Trophoblast cell (in vitro differentiated cells and primary cell): ENCODE data around the gene SIRPA.

Experiments used
- DNase-seq, 2 donors: peaks; one replicate each; pipeline ENCODE4 v3.0.0-alpha.2; 2016
- H2AFZ ChIP-seq: 2 replicates; pipeline ENCODE4 v1.6.1; 2013; ENCODE audit warnings: low read length, moderate library complexity, mild to moderate bottlenecking; ENCODE audit not compliant: insufficient read depth, poor library complexity
- H2AK5ac ChIP-seq: 2 replicates; pipeline ENCODE4 v1.6.1; 2013; ENCODE audit warnings: mild to moderate bottlenecking, low read length
- H2BK120ac ChIP-seq: 2 replicates; pipeline ENCODE4 v1.6.1; 2013; ENCODE audit warnings: low read length, mild to moderate bottlenecking, moderate library complexity; ENCODE audit not compliant: insufficient read depth, poor library complexity
- H2BK12ac ChIP-seq: 2 replicates; pipeline ENCODE4 v1.6.1; 2013; ENCODE audit warnings: mild to moderate bottlenecking, low read length, moderate library complexity
- H2BK5ac ChIP-seq: 2 replicates; pipeline ENCODE4 v1.6.1; 2013; ENCODE audit warnings: low read length, low read depth, moderate library complexity, mild to moderate bottlenecking; ENCODE audit not compliant: poor library complexity
- H3K14ac ChIP-seq: 2 replicates; pipeline ENCODE4 v1.6.1; 2013; ENCODE audit warnings: mild to moderate bottlenecking, low read length
- H3K18ac ChIP-seq: 2 replicates; pipeline ENCODE4 v1.6.1; 2013; ENCODE audit warnings: mild to moderate bottlenecking, low read length
- H3K23ac ChIP-seq: 2 replicates; pipeline ENCODE4 v1.6.1; 2013; ENCODE audit warnings: low read length
- H3K27ac ChIP-seq: 2 replicates; pipeline ENCODE4 v1.5.1; 2013; ENCODE audit warnings: low read depth, mild to moderate bottlenecking, inconsistent platforms, low read length, moderate library complexity
- H3K27me3 ChIP-seq: 2 replicates; pipeline ENCODE4 v1.6.1; 2013; ENCODE audit warnings: inconsistent platforms, mild to moderate bottlenecking, low read length, moderate library complexity; ENCODE audit not compliant: insufficient read depth
- H3K36me3 ChIP-seq, 2 experiments: 1 replicate in 1 of 2; 2 replicates in 1 of 2; pipeline ENCODE4 v1.6.1; 2013; ENCODE audit warnings: low read length in 2 of 2, mild to moderate bottlenecking in 2 of 2, moderate library complexity in 1 of 2; ENCODE audit not compliant: insufficient read depth in 2 of 2, control insufficient read depth in 1 of 2
- H3K4ac ChIP-seq: 2 replicates; pipeline ENCODE4 v1.6.1; 2013; ENCODE audit warnings: low read depth, mild to moderate bottlenecking, low read length, moderate library complexity
- H3K4me1 ChIP-seq, 2 experiments: 1 replicate in 1 of 2; 2 replicates in 1 of 2; pipeline ENCODE4 v1.6.1; 2013; ENCODE audit warnings: low read length in 2 of 2, mild to moderate bottlenecking in 2 of 2, moderate library complexity in 1 of 2; ENCODE audit not compliant: insufficient read depth in 2 of 2, control insufficient read depth in 1 of 2
- H3K4me2 ChIP-seq: 2 replicates; pipeline ENCODE4 v1.6.1; 2013; ENCODE audit warnings: inconsistent platforms, mild to moderate bottlenecking, low read length, moderate library complexity
- H3K4me3 ChIP-seq: 2 replicates; pipeline ENCODE4 v1.5.1; 2013; ENCODE audit warnings: mild to moderate bottlenecking, low read depth, low read length, inconsistent platforms
- H3K79me1 ChIP-seq: one replicate; pipeline ENCODE4 v1.6.1; 2013; ENCODE audit warnings: low read length
- H3K79me2 ChIP-seq: 2 replicates; pipeline ENCODE4 v1.6.1; 2013; ENCODE audit warnings: low read length, mild to moderate bottlenecking; ENCODE audit not compliant: control insufficient read depth, insufficient read depth, poor library complexity
- H3K9ac ChIP-seq: 2 replicates; pipeline ENCODE4 v1.6.1; 2013; ENCODE audit warnings: mild to moderate bottlenecking, low read length
- H3K9me3 ChIP-seq: 2 replicates; pipeline ENCODE4 v1.6.1; 2013; ENCODE audit warnings: low read depth, mild to moderate bottlenecking, control low read depth, inconsistent platforms, low read length; ENCODE audit not compliant: insufficient read depth
- H4K12ac ChIP-seq: 2 replicates; pipeline ENCODE4 v1.6.1; 2013; ENCODE audit warnings: low read depth, mild to moderate bottlenecking, low read length, moderate library complexity
- H4K8ac ChIP-seq: 2 replicates; pipeline ENCODE4 v1.6.1; 2013; ENCODE audit warnings: low read depth, mild to moderate bottlenecking, low read length, moderate library complexity
- H4K91ac ChIP-seq: one replicate; pipeline ENCODE4 v1.6.1; 2013; ENCODE audit warnings: low read depth, mild to moderate bottlenecking, low read length, moderate library complexity
- WGBS: extraction: QIAGEN DNeasy Blood & Tissue Kit; methylation state at CpG from one replicate; pipeline ENCODE4 v1.1.7; 2013; ENCODE audit warnings: missing lambda C conversion rate; ENCODE audit not compliant: insufficient read length, insufficient coverage; ENCODE audit errors: extremely low coverage; 5-methylcytosine and 5-hydroxymethylcytosine counted together

SIRPA gene

DNA sequence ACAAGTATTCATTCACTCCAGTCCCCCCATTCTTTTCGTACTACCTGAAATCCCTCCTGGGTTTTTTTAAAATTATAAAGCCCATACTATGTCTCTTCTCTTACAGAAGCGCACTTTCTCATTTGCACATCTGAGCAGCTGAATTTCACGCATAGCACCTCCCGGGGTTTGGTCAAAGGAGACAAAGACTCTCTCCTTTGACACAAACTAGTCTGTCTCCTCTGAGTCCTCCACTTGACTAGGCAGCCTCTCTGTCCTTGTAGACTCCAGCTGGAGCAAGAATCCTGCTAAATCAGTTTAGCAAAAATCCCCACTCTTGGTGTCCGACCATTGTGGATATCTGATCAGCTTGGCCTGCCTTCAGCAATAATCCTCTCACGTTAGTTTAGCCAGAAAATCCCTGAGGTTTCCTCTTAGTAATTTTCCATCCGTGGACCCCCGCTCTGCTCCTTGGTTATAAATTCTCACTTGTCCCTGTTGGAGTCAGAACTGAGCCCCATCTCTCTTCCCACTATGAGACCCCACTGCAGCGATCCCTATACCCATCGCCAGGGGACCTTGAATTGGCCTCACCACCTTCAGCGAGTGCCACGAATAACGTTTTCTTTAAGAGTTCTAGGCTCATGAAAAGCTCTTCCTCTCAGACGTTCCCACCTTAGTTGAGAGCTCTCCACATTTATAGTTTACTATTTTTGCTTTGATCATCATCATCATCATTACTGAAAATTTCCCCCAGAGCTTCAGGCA is 69.6 kb downstream of the SIRPA start:
- no peaks in the 10 kb centered on the region for H3K27me3 ChIP-seq
- no peak overlapping the region for H3K23ac ChIP-seq
- no peaks in the 10 kb centered on the region for H3K79me1 ChIP-seq
- no peak overlapping the region for H3K4me2 ChIP-seq
- no peak overlapping the region for H4K8ac ChIP-seq
- H4K91ac ChIP-seq = no peak overlapping the region
- no peak overlapping the region for H3K4ac ChIP-seq
- no peaks in the 10 kb centered on the region for H3K36me3 ChIP-seq
- H2AFZ ChIP-seq = no peak overlapping the region
- no peaks in the 10 kb centered on the region for H3K79me2 ChIP-seq
- no peak overlapping the region for H3K18ac ChIP-seq
- WGBS = no CpG with 5 or more reads among the region's 14 CpGs
- H3K27ac ChIP-seq = no peak overlapping the region
- H3K4me3 ChIP-seq = no peak overlapping the region
- H3K9ac ChIP-seq = no peak overlapping the region
- H4K12ac ChIP-seq = no peak overlapping the region
- no peak overlapping the region for H2BK120ac ChIP-seq
- DNase-seq = no peak
- H2BK12ac ChIP-seq = no peak overlapping the region
- no peaks in the 10 kb centered on the region for H3K9me3 ChIP-seq
- no peak overlapping the region for H2BK5ac ChIP-seq
- no peaks in the 10 kb centered on the region for H3K4me1 ChIP-seq
- no peak overlapping the region for H3K14ac ChIP-seq
- H2AK5ac ChIP-seq = no peak overlapping the region

DNA sequence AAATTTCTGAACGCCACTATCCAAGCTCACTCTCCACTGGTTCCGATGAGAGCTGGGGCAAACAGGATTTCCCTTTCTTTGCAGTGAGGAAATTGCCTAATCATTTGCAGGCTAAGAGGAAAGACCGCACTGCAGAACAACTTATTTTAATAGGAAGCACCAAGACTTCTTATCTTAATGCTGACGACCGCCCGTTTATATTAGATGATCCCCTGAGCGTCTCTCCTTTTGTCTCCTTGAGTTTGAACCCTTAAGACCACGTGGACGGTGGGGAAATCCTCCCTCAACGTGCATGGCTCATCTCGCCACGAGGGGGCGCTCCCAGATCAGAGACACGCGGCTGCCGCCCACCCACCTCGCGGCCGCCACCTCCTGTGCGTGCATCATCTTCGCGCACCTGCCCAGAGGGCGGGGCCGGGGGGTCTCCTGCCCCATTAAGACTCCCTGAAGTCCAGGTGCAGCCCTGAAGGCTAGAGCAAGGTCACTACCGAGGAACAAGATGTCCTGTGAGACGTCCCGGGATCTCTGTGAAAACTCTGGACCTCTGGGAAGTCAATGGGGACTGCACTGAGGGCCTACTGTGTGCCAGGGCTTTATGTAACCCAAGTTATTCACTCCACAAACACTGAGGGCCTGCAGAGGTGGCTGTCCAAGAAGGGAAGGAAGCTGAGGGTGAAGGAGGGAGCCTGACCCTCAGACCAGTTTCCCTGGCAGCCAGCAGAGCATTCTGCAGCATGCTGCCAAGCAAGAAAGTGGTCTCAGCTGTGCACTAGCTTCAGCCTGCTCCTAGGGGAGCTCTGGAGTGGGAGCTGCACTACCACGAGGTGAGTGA is 70.5 kb downstream of the SIRPA start:
- H4K8ac ChIP-seq = no peak overlapping the region
- no peak overlapping the region for H3K14ac ChIP-seq
- H3K23ac ChIP-seq = no peak overlapping the region
- H3K79me2 ChIP-seq = no peaks in the 10 kb centered on the region
- H3K79me1 ChIP-seq = no peaks in the 10 kb centered on the region
- H2BK120ac ChIP-seq = no peak overlapping the region
- WGBS = no CpG with 5 or more reads among the region's 28 CpGs
- peak; percentile 60 to 73 for DNase-seq
- no peak overlapping the region for H2AFZ ChIP-seq
- H2AK5ac ChIP-seq = no peak overlapping the region
- no peaks in the 10 kb centered on the region for H3K36me3 ChIP-seq
- H3K27me3 ChIP-seq = no peaks in the 10 kb centered on the region
- no peak overlapping the region for H3K4me3 ChIP-seq
- no peaks in the 10 kb centered on the region for H3K9me3 ChIP-seq
- no peak overlapping the region for H3K4me2 ChIP-seq
- no peak overlapping the region for H3K27ac ChIP-seq
- no peak overlapping the region for H3K9ac ChIP-seq
- no peak overlapping the region for H4K12ac ChIP-seq
- no peaks in the 10 kb centered on the region for H3K4me1 ChIP-seq
- H4K91ac ChIP-seq = no peak overlapping the region
- no peak overlapping the region for H3K18ac ChIP-seq
- H3K4ac ChIP-seq = no peak overlapping the region
- no peak overlapping the region for H2BK5ac ChIP-seq
- H2BK12ac ChIP-seq = no peak overlapping the region

DNA sequence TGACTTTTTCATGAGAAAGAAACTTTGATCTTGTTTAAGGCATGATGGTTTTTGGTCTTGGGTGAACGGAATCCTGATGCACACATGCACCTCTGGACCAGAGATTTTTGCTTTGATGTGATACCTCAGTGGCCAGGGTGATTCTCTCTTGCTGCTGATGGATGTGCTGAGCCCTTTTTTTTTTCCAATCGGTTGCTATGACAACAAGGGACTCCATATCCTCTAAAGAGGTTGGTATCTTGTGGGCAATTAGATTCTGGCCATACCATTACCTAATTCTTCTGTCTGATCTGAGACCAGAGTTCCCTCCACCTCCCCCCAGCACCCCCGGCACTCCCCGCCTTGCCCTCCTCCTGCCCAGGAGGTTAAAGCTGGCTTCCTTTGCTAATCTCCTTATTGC is 73.8 kb downstream of the SIRPA start:
- Histone ChIP-seq H3K4me1 (no peaks in the 10 kb centered on the region), H4K91ac (no peak overlapping the region), H4K12ac (no peak overlapping the region), H3K4me3 (no peak overlapping the region), H3K9me3 (no peaks in the 10 kb centered on the region), H3K18ac (no peak overlapping the region), H4K8ac (no peak overlapping the region), H3K14ac (no peak overlapping the region), H2AK5ac (no peak overlapping the region), H2AFZ (no peak overlapping the region), H3K79me2 (no peaks in the 10 kb centered on the region), H3K4me2 (no peak overlapping the region), H2BK12ac (no peak overlapping the region), H3K9ac (no peak overlapping the region), H3K27ac (no peak overlapping the region), H2BK5ac (no peak overlapping the region), H3K4ac (no peak overlapping the region), H3K23ac (no peak overlapping the region), H3K79me1 (no peaks in the 10 kb centered on the region), H3K36me3 (no peaks in the 10 kb centered on the region), H3K27me3 (no peaks in the 10 kb centered on the region), H2BK120ac (no peak overlapping the region)
- no peak for DNase-seq
- no CpG with 5 or more reads among the region's 4 CpGs for WGBS

DNA sequence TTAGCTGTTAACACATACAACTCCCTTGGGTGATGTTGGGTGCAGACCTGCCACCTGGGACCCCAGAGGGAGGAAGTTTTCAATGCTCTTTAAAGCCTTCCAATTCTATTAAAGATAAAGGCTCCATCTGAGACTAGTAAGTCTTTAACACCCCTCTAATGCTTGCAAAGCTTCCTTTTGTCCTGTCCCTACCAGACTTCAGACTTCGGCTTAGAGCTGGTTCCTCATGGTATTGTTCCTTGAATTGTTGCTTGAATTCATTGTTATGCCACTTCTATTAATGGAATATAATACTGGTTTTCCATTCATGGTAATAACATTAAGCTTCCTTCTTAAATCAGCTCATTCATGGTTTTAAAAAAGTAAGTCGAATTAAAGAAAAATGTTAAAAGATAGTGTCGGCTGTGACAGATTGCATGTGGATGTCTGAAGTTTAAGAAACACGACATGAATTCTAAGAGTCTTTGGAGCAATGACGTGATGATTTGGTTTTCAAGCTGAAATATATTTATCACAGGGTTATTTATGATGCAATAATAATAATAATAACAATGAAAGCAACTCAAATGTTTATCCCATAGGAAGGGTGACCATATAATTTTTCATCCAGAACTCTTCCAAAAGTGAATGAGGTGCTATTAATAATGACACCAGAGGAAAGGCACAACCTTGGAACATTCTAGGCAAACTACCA is 76.8 kb downstream of the SIRPA start:
- DNase-seq = no peak
- Histone ChIP-seq H4K91ac (no peak overlapping the region), H2BK120ac (no peak overlapping the region), H3K27me3 (no peaks in the 10 kb centered on the region), H3K79me1 (no peaks in the 10 kb centered on the region), H2AFZ (no peak overlapping the region), H3K4me1 (no peaks in the 10 kb centered on the region), H3K23ac (no peak overlapping the region), H3K18ac (no peak overlapping the region), H3K4me2 (no peak overlapping the region), H3K27ac (no peak overlapping the region), H3K9me3 (no peaks in the 10 kb centered on the region), H3K36me3 (no peaks in the 10 kb centered on the region), H3K14ac (no peak overlapping the region), H4K8ac (no peak overlapping the region), H3K9ac (no peak overlapping the region), H3K79me2 (no peaks in the 10 kb centered on the region), H3K4ac (no peak overlapping the region), H3K4me3 (no peak overlapping the region), H4K12ac (no peak overlapping the region), H2BK12ac (no peak overlapping the region), H2BK5ac (no peak overlapping the region), H2AK5ac (no peak overlapping the region)
- WGBS = no CpG with 5 or more reads among the region's 5 CpGs
